ENCODE data around the gene SF3A2.

SF3A2 gene

DNA sequence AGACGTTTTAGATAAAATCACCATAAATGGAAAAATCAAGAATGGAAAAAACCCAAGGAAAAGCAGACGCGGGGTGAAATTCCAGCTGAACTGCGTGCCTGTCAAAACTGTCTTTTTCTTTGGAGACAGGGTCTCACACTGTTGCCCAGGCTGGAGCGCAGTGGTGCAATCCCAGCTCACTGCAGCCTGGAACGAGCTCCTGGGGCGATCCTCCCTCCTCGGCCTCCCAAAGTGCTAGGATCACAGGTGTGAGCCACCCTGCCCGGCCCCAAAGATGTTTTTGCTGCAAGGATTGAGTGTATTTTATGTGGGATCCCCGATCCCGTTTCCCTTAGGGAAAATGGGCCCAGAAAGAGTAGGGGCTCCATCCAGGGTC lies 46.2 kb downstream of the SF3A2 start:
- in situ Hi-C loops (cut with MboI; ENCODE audit: low pct_unique_long_range_greater_than_20kb, low sequenced_read_pairs, unreplicated experiment) = no loop called here
- TF ChIP-seq, protein P1, sequence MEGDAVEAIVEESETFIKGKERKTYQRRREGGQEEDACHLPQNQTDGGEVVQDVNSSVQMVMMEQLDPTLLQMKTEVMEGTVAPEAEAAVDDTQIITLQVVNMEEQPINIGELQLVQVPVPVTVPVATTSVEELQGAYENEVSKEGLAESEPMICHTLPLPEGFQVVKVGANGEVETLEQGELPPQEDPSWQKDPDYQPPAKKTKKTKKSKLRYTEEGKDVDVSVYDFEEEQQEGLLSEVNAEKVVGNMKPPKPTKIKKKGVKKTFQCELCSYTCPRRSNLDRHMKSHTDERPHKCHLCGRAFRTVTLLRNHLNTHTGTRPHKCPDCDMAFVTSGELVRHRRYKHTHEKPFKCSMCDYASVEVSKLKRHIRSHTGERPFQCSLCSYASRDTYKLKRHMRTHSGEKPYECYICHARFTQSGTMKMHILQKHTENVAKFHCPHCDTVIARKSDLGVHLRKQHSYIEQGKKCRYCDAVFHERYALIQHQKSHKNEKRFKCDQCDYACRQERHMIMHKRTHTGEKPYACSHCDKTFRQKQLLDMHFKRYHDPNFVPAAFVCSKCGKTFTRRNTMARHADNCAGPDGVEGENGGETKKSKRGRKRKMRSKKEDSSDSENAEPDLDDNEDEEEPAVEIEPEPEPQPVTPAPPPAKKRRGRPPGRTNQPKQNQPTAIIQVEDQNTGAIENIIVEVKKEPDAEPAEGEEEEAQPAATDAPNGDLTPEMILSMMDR (IDR thresholded peaks at IDR 0.05; ENCODE audit: extremely low read depth, insufficient read depth, missing control alignments) = no peak
- DNase-seq (ENCODE audit: low spot score) = no peak

DNA sequence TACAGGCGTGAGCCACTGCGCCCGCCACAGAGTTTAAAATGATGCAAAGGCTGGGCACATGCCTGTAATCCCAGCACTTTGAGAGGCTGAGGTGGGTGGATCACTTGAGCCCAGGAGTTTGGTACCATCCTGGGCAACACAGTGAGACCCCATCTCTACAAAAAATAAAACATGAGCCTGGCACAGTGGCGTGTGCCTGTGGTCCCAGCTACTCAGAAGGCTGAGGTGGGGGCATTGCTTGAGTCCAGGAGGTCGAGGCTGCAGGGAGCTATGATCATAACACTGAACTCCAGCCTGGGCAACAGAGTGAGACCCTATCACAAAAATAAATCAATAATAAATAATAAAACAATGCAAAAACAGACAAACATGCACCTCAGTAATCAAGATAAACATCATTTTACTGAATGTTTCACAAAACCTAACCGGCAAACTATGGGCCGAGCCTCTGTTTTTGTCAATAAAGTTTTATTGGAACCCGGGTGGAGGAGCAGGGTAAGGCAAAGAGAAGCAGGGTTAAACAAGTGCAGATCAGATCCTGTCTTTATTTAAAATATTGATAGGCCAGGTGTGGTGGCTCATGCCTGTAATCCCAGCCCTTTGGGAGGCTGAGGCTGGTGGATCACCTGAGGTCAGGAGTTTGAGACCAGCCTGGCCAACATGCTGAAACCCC lies 47.3 kb downstream of the SF3A2 start:
- in situ Hi-C loops (cut with MboI; ENCODE audit: low pct_unique_long_range_greater_than_20kb, low sequenced_read_pairs, unreplicated experiment) = no loop called here
- DNase-seq (ENCODE audit: low spot score) = no peak
- TF ChIP-seq, protein P1 (IDR thresholded peaks at IDR 0.05; ENCODE audit: extremely low read depth, insufficient read depth, missing control alignments) = no peak

DNA sequence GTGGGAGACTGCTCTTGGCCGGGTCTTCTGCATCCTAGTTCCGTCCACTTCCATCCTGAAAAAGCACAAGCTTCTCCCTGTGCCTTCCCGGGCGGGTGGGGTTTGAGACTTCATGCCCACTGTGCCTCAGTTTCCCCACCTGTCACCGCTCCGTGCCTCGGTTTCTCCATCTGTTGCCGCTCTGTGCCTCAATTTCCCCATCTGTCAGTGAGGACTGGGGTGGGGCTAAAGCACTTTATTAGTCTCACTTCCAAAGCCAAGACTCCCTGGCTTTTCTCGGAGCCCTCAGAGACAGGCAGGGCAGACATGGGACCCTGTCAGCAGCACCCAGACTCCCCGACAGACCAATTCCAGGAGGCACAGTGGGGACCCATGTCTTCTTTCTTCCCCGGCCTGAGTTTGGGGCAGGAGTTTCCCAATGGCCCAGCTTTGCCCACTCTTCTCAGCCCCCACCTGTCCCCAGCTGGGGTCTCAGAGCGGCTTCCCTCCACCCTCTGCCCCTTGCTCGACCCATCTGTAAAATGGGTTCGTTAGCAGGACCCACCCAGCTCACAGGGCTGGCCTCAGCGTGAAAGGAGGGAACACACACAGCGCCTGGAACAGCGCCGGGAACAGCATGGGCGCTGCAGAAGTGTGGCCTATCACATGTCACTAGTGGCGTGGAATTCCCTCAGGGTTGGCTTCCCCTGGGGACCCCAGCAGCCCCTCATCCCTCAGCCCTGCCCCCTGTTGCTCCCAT lies 49.9 kb downstream of the SF3A2 start:
- DNase-seq (ENCODE audit: low spot score) = no peak
- in situ Hi-C loops (cut with MboI; ENCODE audit: low pct_unique_long_range_greater_than_20kb, low sequenced_read_pairs, unreplicated experiment) = no loop called here
- TF ChIP-seq, protein P1 (IDR thresholded peaks at IDR 0.05; ENCODE audit: extremely low read depth, insufficient read depth, missing control alignments) = no peak

DNA sequence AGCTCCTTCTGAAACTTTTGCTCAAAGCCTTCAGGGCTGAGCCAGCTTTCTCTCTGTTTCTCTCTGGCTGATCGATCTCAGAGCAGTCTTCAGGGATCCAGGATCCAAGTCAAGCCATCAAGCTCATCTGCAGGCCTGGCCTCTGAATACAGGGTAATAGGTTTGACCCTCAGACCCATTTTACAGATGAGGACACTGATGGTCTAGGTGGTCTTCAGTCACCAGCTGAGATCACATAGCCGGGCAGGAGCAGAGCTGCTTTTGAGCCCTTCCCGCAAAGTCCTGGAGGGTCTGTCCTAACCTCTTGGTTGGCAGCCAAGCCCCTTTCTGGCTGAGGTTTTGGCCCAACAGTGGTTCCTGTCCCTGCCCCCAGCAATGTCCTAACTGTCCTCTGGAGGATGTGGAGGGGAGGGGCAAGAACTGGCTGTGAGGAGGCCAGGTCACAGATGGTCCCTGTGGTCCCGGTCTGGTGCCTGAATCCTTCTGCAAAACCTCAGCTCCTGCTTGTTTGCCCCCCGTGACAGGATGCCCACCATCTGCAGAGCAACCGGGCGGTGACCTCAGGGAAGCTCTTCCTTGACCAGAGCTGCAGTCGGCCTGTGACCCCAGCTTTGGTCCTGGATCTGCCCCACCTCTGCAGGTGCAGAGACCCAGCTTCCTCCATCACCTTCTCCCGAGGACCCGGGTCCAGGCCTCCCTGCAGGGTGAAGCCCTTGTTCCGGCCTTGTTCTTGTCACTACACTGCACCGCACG lies 51.1 kb downstream of the SF3A2 start:
- in situ Hi-C loops (cut with MboI; ENCODE audit: low pct_unique_long_range_greater_than_20kb, low sequenced_read_pairs, unreplicated experiment) = no loop called here
- TF ChIP-seq, protein P1 (IDR thresholded peaks at IDR 0.05; ENCODE audit: extremely low read depth, insufficient read depth, missing control alignments) = no peak
- DNase-seq (ENCODE audit: low spot score) = no peak

DNA sequence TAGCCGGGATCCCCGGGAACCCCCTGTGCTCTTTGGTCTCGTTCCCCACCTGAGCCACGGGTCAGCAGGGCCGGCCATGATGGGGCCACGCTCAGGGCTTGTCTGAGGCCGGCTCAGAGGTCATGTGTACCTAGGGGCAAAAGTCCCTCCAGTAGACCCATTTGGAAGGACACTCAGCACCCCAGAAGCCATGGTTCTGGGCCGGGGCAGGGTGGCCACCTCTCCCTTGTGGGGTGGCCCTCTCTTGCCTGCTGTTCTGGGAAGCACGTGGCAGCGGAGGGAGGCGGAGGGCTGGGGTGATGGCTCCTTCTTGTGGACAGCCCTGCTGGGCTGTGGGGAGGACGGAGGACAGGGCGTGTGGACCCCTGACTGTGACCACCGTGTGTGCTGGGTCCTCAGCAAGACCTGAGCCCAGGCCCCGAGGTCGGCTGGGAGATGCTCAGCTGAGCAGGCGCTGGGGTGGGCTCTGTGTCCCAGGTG lies 51.8 kb downstream of the SF3A2 start:
- in situ Hi-C loops (cut with MboI; ENCODE audit: low pct_unique_long_range_greater_than_20kb, low sequenced_read_pairs, unreplicated experiment) = no loop called here
- DNase-seq (ENCODE audit: low spot score) = no peak
- TF ChIP-seq, protein P1 (IDR thresholded peaks at IDR 0.05; ENCODE audit: extremely low read depth, insufficient read depth, missing control alignments) = no peak

DNA sequence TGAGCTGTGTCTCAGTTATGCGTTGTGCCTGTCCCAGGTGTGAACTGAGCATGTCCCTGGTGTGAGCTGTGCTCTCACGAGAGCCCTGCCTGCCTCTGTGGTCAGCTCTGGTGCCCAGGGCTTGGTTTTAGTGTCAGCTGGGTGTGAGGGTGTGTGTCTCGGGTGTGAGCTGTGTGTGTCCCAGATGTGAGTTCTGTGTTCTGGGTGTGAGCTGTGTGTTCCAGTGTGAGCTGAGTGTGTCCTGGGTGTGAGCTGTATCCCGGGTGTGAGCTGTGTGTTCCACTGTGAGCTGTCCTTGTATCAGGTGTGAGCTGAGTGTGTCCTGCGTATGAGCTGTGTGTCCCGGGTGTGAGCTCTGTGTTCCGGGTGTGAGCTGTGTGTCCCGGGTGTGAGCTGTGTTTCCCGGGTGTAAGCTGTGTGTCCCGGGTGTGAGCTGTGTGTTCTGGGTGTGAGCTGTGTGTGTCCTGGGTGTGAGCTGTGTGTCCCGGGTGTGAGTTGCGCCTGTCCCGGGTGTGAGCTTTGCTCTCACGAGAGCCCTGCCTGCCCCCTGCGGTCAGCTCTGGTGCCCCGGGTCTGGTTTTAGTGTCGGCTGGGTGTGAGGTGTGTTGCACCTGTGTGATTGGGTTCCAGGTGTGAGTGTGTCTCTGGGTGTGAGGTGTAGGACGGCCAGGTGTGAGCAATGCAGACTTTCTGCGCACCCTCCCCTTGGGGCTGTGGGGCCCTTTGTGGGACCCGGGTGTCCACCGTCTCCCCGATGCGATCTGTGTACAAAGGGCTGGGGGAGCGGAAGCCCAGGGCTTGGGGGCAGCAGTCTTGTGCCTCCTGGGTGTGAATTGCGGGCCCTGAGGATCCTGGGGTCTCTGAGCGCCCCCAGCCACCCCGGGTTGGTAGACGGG lies 52.4 kb downstream of the SF3A2 start:
- in situ Hi-C loops (cut with MboI; ENCODE audit: low pct_unique_long_range_greater_than_20kb, low sequenced_read_pairs, unreplicated experiment) = no loop called here
- DNase-seq (ENCODE audit: low spot score) = no peak
- TF ChIP-seq, protein P1 (IDR thresholded peaks at IDR 0.05; ENCODE audit: extremely low read depth, insufficient read depth, missing control alignments) = no peak
